ENCODE data around the gene KRT3. TPM values are rescaled to one million over a fixed set of nuclear protein-coding genes. Genes with fewer than 3 reads are reported as not detected.

The KRT3 gene
- total RNA-seq, 1 donor from 2014 or later: not detected

GRCh38 chr12:52782502-52782901, 13.4 kb downstream of the KRT3 start:
- H3K36me3 Mint-ChIP-seq (ENCODE audit: low read depth): no peaks in the 10 kb centered on the region
- no peak for DNase-seq (ENCODE audit: low read depth, low spot score)
- no peak overlapping the region for H3K27ac Mint-ChIP-seq (ENCODE audit: unreplicated experiment)
- no peaks in the 10 kb centered on the region for H3K9me3 Mint-ChIP-seq
- no peak for TF ChIP-seq CTCF (conservative IDR thresholded peaks at IDR 0.05)
- H3K4me3 Mint-ChIP-seq: no peak overlapping the region
- no peaks in the 10 kb centered on the region for H3K4me1 Mint-ChIP-seq
- H3K27me3 Mint-ChIP-seq (ENCODE audit: low read depth): peaks cover 48% of the 10 kb centered on the region

GRCh38 chr12:52781399-52782082, 14.4 kb downstream of the KRT3 start:
- no peaks in the 10 kb centered on the region for H3K36me3 Mint-ChIP-seq (ENCODE audit: low read depth)
- DNase-seq (ENCODE audit: low read depth, low spot score): no peak
- H3K4me3 Mint-ChIP-seq: no peak overlapping the region
- H3K27ac Mint-ChIP-seq (ENCODE audit: unreplicated experiment): no peak overlapping the region
- H3K9me3 Mint-ChIP-seq: no peaks in the 10 kb centered on the region
- peaks cover 52% of the 10 kb centered on the region for H3K27me3 Mint-ChIP-seq (ENCODE audit: low read depth)
- TF ChIP-seq CTCF (conservative IDR thresholded peaks at IDR 0.05): no peak
- H3K4me1 Mint-ChIP-seq: no peaks in the 10 kb centered on the region

- Mint-ChIP-seq H3K4me3 (no peak overlapping the region), H3K9me3 (no peaks in the 10 kb centered on the region), H3K27me3 (ENCODE audit: low read depth) (peaks cover 54% of the 10 kb centered on the region), H3K27ac (ENCODE audit: unreplicated experiment) (no peak overlapping the region), H3K4me1 (no peaks in the 10 kb centered on the region), H3K36me3 (ENCODE audit: low read depth) (no peaks in the 10 kb centered on the region)
- no peak for TF ChIP-seq CTCF (conservative IDR thresholded peaks at IDR 0.05)
- DNase-seq (ENCODE audit: low read depth, low spot score): no peak
Measured at GRCh38 chr12:52779914-52780313, 16.0 kb downstream of the KRT3 start.

- H3K36me3 Mint-ChIP-seq (ENCODE audit: low read depth): no peaks in the 10 kb centered on the region
- H3K4me1 Mint-ChIP-seq: no peaks in the 10 kb centered on the region
- TF ChIP-seq CTCF (conservative IDR thresholded peaks at IDR 0.05): no peak
- H3K9me3 Mint-ChIP-seq: no peaks in the 10 kb centered on the region
- no peak overlapping the region for H3K4me3 Mint-ChIP-seq
- no peak overlapping the region for H3K27ac Mint-ChIP-seq (ENCODE audit: unreplicated experiment)
- no peak for DNase-seq (ENCODE audit: low read depth, low spot score)
- H3K27me3 Mint-ChIP-seq (ENCODE audit: low read depth): peaks cover 52% of the 10 kb centered on the region
Measured at GRCh38 chr12:52778833-52779232, 17.1 kb downstream of the KRT3 start.

GRCh38 chr12:52777566-52777965, 18.4 kb downstream of the KRT3 start:
- no peaks in the 10 kb centered on the region for H3K4me1 Mint-ChIP-seq
- no peak for DNase-seq (ENCODE audit: low read depth, low spot score)
- H3K4me3 Mint-ChIP-seq: no peak overlapping the region
- TF ChIP-seq CTCF (conservative IDR thresholded peaks at IDR 0.05): no peak
- peak overlapping the region; percentile 67 for H3K27ac Mint-ChIP-seq (ENCODE audit: unreplicated experiment)
- H3K27me3 Mint-ChIP-seq (ENCODE audit: low read depth): peaks cover 57% of the 10 kb centered on the region
- no peaks in the 10 kb centered on the region for H3K9me3 Mint-ChIP-seq
- H3K36me3 Mint-ChIP-seq (ENCODE audit: low read depth): no peaks in the 10 kb centered on the region

All from neural crest cell (in vitro differentiated cells).